CD4-positive, alpha-beta T cell treated with Interferon gamma for 1 hour (primary cell): ENCODE measurements around the gene DNAJB5.

Experiments
- DNase-seq: peaks from one replicate; pipeline ENCODE4 v3.0.0-alpha.2; 2020

Gene DNAJB5

GRCh38 chr9:34985311-34985899 lies 4.1 kb upstream of the DNAJB5 start:
- DNase-seq: peak; percentile 44

- peak; percentile 81 for DNase-seq
Observed at GRCh38 chr9:34986540-34987047, 3.0 kb upstream of the DNAJB5 start.

- DNase-seq: no peak
Observed at GRCh38 chr9:34987160-34987901, 2.2 kb upstream of the DNAJB5 start.

GRCh38 chr9:34988218-34989002 lies 1.1 kb upstream of the DNAJB5 start:
- peak; percentile 77 for DNase-seq

- peak; percentile 29 for DNase-seq
Observed at GRCh38 chr9:34989946-34990635, 546 bp downstream of the DNAJB5 start.

- DNase-seq: no peak
Observed at GRCh38 chr9:34990908-34991606, 1.5 kb downstream of the DNAJB5 start.

GRCh38 chr9:34991607-34992375 lies 2.2 kb downstream of the DNAJB5 start:
- DNase-seq: no peak

- DNase-seq: peak; percentile 13
Observed at GRCh38 chr9:34992376-34992951, 2.9 kb downstream of the DNAJB5 start.

GRCh38 chr9:34993502-34994259 lies 4.1 kb downstream of the DNAJB5 start:
- no peak for DNase-seq

GRCh38 chr9:34994260-34994899 lies 4.8 kb downstream of the DNAJB5 start:
- DNase-seq: no peak

GRCh38 chr9:34994900-34995669 lies 5.5 kb downstream of the DNAJB5 start:
- no peak for DNase-seq

GRCh38 chr9:34995670-34996060 lies 6.1 kb downstream of the DNAJB5 start:
- no peak for DNase-seq

GRCh38 chr9:34996181-34996904 lies 6.8 kb downstream of the DNAJB5 start:
- no peak for DNase-seq

- no peak for DNase-seq
Observed at GRCh38 chr9:34996905-34997279, 7.3 kb downstream of the DNAJB5 start.

- no peak for DNase-seq
Observed at GRCh38 chr9:34997379-34997781, 7.8 kb downstream of the DNAJB5 start.

- DNase-seq: no peak
Observed at GRCh38 chr9:34998266-34998665, 8.7 kb downstream of the DNAJB5 start.

- no peak for DNase-seq
Observed at GRCh38 chr9:34999576-34999975, 10.0 kb downstream of the DNAJB5 start.

- DNase-seq: no peak
Observed at GRCh38 chr9:35000535-35001284, 11.2 kb downstream of the DNAJB5 start.
